ENCODE data around the gene ARHGEF11. TPM values are rescaled to one million over a fixed set of nuclear protein-coding genes. Genes with fewer than 3 reads are reported as not detected.

Gene ARHGEF11
- total RNA-seq, 3 donors from 2014 or later, result 1.4 to 1.8 (median 1.7) TPM

Other genes with a start within 250 kb of the ARHGEF11 start
- gene SH2D2A, start 228.9 kb downstream of the ARHGEF11 start, total RNA-seq, result 100 to 1,000 TPM; 200 to 245 (median 214) TPM
- gene INSRR, start 186.6 kb downstream of the ARHGEF11 start, total RNA-seq, result under 1 TPM in 1 of 3 donors, not detected in 2; 0.11 TPM
- gene NTRK1, start 184.9 kb downstream of the ARHGEF11 start, total RNA-seq, result 1 to 10 TPM in 2 of 3 donors, under 1 TPM in 1; 0.55 to 2.4 (median 1.8) TPM
- under 1 TPM in 1 of 3 donors, not detected in 2; 0.05 TPM for gene PEAR1, start 152.0 kb downstream of the ARHGEF11 start, total RNA-seq
- gene LRRC71, start 125.1 kb downstream of the ARHGEF11 start, total RNA-seq, result not detected
- gene ETV3L, start 54.1 kb upstream of the ARHGEF11 start, total RNA-seq, result not detected
- 10 to 100 TPM; 20.3 to 23.5 (median 21.2) TPM for gene ETV3, start 92.7 kb upstream of the ARHGEF11 start, total RNA-seq